ENCODE data around the gene CENPX. TPM values are rescaled to one million over a fixed set of nuclear protein-coding genes. Genes with fewer than 3 reads are reported as not detected.

CENPX gene
- total RNA-seq, 1 donor = 30.7 TPM

DNA sequence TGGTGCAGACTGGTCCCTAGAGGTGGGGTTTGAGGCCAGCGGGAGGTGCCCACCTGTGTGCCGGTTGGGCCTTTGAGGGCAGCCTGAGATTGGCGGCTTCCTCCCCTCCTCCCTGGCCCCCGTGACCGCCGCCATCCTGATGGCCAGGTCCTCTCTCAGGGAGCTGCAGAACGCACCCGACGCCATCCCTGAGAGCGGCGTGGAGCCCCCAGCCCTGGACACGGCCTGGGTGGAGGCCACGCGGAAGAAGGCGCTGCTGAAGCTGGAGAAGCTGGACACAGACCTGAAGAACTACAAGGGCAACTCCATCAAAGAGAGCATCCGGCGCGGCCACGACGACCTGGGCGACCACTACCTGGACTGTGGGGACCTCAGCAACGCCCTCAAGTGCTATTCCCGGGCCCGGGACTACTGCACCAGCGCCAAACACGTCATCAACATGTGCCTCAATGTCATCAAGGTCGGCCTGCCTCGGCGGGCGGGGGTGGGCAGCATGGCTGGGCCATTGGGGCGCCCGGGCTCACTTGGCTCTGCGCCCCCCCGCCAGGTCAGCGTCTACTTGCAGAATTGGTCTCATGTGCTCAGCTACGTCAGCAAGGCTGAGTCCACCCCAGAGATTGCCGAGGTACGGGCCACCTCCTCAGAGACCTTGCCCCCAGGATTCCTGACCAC lies 31.8 kb upstream of the CENPX start:
- TF ChIP-seq, protein P1, sequence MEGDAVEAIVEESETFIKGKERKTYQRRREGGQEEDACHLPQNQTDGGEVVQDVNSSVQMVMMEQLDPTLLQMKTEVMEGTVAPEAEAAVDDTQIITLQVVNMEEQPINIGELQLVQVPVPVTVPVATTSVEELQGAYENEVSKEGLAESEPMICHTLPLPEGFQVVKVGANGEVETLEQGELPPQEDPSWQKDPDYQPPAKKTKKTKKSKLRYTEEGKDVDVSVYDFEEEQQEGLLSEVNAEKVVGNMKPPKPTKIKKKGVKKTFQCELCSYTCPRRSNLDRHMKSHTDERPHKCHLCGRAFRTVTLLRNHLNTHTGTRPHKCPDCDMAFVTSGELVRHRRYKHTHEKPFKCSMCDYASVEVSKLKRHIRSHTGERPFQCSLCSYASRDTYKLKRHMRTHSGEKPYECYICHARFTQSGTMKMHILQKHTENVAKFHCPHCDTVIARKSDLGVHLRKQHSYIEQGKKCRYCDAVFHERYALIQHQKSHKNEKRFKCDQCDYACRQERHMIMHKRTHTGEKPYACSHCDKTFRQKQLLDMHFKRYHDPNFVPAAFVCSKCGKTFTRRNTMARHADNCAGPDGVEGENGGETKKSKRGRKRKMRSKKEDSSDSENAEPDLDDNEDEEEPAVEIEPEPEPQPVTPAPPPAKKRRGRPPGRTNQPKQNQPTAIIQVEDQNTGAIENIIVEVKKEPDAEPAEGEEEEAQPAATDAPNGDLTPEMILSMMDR (IDR thresholded peaks at IDR 0.05; ENCODE audit: insufficient read depth, low read depth, low read length) = no peak
- DNase-seq (ENCODE audit: low read depth) = no peak
- H3K4me3 ChIP-seq (ENCODE audit: low read depth, low read length) = no peak overlapping the region

DNA sequence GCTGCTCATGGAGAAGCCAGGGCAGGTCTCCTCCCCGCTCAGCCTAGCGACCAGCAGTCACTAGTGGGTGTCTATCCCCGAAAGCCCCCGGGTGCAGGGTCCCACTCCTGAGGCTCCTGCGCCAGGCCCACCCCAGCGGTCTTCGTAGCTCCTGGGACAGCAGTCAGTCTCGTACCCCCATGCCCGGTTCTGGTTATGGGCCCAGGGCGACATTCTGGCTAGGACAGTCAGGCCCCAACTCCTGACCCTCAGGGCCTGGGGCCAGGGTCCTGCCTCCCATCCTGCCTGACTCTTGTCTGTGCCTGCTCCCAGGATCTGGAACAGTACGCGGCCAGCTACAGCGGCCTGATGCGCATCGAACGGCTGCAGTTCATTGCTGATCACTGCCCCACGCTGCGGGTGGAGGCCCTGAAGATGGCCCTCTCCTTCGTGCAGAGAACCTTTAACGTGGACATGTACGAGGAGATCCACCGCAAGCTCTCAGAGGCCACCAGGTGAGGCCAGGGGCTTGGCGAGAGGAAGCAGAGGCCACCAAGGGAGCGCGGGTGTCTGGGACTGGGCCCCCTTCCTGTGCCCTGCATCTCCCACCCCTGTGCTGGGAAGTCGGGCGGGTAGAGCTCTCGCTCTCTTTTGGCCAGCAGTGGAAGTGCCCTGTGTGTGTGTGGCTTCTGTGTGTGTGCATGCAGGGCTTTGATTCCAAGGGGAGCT lies 31.0 kb upstream of the CENPX start:
- no peak overlapping the region for H3K4me3 ChIP-seq (ENCODE audit: low read depth, low read length)
- DNase-seq (ENCODE audit: low read depth) = no peak
- TF ChIP-seq, protein P1 (IDR thresholded peaks at IDR 0.05; ENCODE audit: insufficient read depth, low read depth, low read length) = no peak

DNA sequence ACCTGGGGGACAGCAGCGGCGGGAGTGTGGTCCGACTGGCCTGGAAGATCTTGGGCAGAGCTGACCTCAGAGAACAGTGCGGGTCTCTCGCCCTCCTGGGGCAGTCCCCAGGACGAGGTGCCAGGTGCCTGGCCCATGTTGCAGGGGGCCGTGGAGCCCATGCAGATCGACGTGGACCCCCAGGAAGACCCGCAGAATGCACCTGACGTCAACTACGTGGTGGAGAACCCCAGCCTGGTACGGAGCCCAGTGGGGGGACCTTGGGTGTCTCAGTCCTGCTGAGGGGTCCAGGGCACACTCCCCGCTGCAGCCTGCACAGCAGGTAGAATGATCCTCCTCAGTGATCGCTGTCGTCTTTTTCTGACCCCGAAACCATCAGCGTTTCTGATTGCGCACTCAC lies 30.5 kb upstream of the CENPX start:
- no peak for DNase-seq (ENCODE audit: low read depth)
- H3K4me3 ChIP-seq (ENCODE audit: low read depth, low read length) = peak overlapping the region; percentile 68
- TF ChIP-seq, protein P1 (IDR thresholded peaks at IDR 0.05; ENCODE audit: insufficient read depth, low read depth, low read length) = no peak

DNA sequence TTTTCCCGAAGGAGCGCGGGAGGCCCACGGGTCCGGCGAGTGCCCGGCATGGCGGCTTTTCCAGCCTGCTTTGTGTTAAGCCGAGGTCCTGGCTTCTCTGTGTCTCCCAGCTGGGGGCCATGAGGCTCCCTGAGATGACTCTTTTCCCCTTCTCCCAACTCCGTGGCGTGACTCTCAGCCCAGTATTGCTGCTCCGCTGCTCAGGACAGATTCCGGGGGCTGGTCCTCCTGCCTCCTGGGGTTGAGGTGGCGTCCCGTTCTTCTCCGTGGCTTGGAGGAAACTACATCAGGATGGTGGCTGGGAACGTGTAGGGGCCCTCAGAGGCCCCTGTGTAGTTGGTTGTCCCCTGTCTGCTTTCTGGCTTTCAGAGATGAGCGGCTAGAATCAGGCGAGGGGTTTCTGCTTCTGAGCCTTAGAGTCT lies 30.0 kb upstream of the CENPX start:
- DNase-seq (ENCODE audit: low read depth) = no peak
- TF ChIP-seq, protein P1 (IDR thresholded peaks at IDR 0.05; ENCODE audit: insufficient read depth, low read depth, low read length) = no peak
- H3K4me3 ChIP-seq (ENCODE audit: low read depth, low read length) = peak overlapping the region; percentile 68

DNA sequence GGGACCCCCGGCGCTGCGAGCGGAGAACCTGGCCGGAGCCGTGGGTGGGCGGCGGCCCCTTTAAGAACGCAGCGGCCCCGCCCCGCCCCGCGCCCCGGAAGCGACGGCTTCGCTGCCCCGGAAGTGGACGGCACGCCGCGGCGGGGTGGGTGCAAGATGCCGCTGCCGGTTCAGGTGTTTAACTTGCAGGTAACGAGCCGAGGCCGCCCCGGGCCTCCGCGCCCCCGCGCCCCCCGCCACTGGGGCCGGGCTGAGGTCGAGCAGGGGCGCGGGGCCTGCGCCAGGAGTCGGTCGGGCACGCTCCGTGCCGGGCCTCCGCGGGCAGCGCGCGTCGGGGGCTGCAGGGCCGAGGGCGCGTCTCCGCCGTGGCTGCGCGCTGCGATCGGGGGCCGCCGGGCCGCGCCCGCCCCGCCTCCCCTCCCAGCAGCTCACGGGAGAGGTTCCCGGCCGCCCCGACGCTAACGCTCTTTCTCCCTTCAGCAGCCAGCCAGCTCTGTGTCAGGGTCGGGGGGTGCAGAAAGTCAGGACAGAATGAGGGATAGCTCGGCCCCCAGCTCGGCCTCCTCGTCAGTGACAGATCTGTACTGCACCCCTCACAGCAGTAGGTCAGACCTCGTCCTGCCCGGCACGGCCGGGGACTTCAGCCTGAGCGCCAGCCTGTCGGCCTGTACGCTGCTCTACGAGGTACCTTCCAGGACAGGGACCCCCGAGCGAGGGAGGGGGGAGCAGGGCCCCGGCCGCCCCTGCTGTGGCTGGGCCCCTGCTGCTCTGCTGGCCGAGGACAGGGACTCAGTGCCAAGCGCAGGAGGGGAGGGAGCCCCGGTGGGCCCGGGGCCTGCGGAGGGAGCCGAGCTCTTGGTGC lies 29.3 kb upstream of the CENPX start, which contains the start of the genes GPS1 and RFNG:
Gene GPS1, plus strand, starts transcription at position 123 of the 862 bp plus-strand sequence. Its CDS starts 34 bp downstream, at position 157.
Gene RFNG, minus strand, starts transcription at position 36 of the 862 bp plus-strand sequence. CDS start 45 bp downstream, outside the sequence.
- TF ChIP-seq, protein P1 (IDR thresholded peaks at IDR 0.05; ENCODE audit: insufficient read depth, low read depth, low read length) = no peak
- peak within 1 kb of the TSS; percentile 68 for H3K4me3 ChIP-seq (ENCODE audit: low read depth, low read length)
- peak; percentile 55 for DNase-seq (ENCODE audit: low read depth)

Data from fibroblast of villous mesenchyme (primary cell).